ENCODE results near the gene SOBP. TPM values are rescaled to one million over a fixed set of nuclear protein-coding genes. Genes with fewer than 3 reads are reported as not detected.

Gene SOBP
- total RNA-seq, 4 donors from 2014 or later = 5.6 to 21.4 (median 18.1) TPM

GRCh38 chr6:107555449-107555848 is 65.5 kb downstream of the SOBP start:
- H3K36me3 ChIP-seq = no peaks in the 10 kb centered on the region
- H3K4me1 ChIP-seq = peaks cover 0 to 4% of the 10 kb centered on the region in 2 donors
- no peaks in the 10 kb centered on the region for H3K9me3 ChIP-seq
- intact Hi-C loops (cut with DNase I) = no loop called here
- 89 to 98% methylated on average over 7 of the region's 7 CpGs for WGBS, 2 donors
- no peak overlapping the region for H3K27ac ChIP-seq
- no peak overlapping the region for H3K4me3 ChIP-seq (replicated peaks in 1 of 3)
- TF ChIP-seq, protein P1, sequence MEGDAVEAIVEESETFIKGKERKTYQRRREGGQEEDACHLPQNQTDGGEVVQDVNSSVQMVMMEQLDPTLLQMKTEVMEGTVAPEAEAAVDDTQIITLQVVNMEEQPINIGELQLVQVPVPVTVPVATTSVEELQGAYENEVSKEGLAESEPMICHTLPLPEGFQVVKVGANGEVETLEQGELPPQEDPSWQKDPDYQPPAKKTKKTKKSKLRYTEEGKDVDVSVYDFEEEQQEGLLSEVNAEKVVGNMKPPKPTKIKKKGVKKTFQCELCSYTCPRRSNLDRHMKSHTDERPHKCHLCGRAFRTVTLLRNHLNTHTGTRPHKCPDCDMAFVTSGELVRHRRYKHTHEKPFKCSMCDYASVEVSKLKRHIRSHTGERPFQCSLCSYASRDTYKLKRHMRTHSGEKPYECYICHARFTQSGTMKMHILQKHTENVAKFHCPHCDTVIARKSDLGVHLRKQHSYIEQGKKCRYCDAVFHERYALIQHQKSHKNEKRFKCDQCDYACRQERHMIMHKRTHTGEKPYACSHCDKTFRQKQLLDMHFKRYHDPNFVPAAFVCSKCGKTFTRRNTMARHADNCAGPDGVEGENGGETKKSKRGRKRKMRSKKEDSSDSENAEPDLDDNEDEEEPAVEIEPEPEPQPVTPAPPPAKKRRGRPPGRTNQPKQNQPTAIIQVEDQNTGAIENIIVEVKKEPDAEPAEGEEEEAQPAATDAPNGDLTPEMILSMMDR (IDR thresholded peaks at IDR 0.05) = no peak
- DNase-seq = no peak
- no peaks in the 10 kb centered on the region for H3K27me3 ChIP-seq

DNA sequence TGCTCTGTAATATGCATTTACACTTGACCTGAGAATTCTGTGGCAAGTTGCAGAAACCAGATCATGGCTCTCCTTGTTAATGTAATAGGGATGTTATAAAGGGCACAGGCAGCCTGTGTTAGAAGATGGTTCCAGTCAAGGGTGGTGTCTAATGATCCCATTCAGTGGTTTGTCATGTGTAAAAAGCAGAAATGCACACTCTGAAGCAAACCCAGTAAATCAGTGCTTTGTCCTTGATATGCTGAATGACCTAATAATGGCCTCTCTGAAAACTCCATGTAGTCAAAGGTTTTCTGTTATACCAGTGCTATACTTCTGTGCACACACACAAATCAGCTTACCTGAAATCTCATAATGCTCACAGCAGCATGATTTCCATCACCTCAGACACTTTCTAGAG is 66.2 kb downstream of the SOBP start:
- no peak for DNase-seq
- Histone ChIP-seq H3K27me3 (no peaks in the 10 kb centered on the region), H3K4me1 (peaks cover 0 to 9% of the 10 kb centered on the region in 2 donors), H3K9me3 (no peaks in the 10 kb centered on the region), H3K36me3 (no peaks in the 10 kb centered on the region), H3K27ac (no peak overlapping the region), H3K4me3 (replicated peaks in 1 of 3) (no peak overlapping the region)
- intact Hi-C loops (cut with DNase I) = no loop called here
- no peak for TF ChIP-seq POLR2A (IDR thresholded peaks at IDR 0.05)
- TF ChIP-seq, protein P1 (IDR thresholded peaks at IDR 0.05) = no peak

- Histone ChIP-seq H3K4me3 (replicated peaks in 1 of 3) (no peak overlapping the region), H3K9me3 (no peaks in the 10 kb centered on the region), H3K36me3 (no peaks in the 10 kb centered on the region), H3K27me3 (no peaks in the 10 kb centered on the region), H3K4me1 (peaks cover 0 to 9% of the 10 kb centered on the region in 2 donors), H3K27ac (no peak overlapping the region)
- DNase-seq = no peak
- intact Hi-C loops (cut with DNase I) = no loop called here
- TF ChIP-seq, protein P1 (IDR thresholded peaks at IDR 0.05) = no peak
- no peak for TF ChIP-seq POLR2A (IDR thresholded peaks at IDR 0.05)
Measured at GRCh38 chr6:107557698-107558097, 67.8 kb downstream of the SOBP start.

- Histone ChIP-seq H3K27ac (peak overlapping the region in 1 of 3 donors; percentile 1), H3K9me3 (no peaks in the 10 kb centered on the region), H3K4me3 (replicated peaks in 1 of 3) (no peak overlapping the region), H3K4me1 (peaks cover 0 to 19% of the 10 kb centered on the region in 2 donors), H3K36me3 (no peaks in the 10 kb centered on the region), H3K27me3 (no peaks in the 10 kb centered on the region)
- TF ChIP-seq POLR2A (IDR thresholded peaks at IDR 0.05) = no peak
- TF ChIP-seq, protein P1 (IDR thresholded peaks at IDR 0.05) = no peak
- intact Hi-C loops (cut with DNase I) = no loop called here
- 63 to 73% methylated on average over 4 of the region's 4 CpGs for WGBS, 2 donors
- DNase-seq = no peak
Measured at GRCh38 chr6:107560657-107561056, 70.7 kb downstream of the SOBP start.

DNA sequence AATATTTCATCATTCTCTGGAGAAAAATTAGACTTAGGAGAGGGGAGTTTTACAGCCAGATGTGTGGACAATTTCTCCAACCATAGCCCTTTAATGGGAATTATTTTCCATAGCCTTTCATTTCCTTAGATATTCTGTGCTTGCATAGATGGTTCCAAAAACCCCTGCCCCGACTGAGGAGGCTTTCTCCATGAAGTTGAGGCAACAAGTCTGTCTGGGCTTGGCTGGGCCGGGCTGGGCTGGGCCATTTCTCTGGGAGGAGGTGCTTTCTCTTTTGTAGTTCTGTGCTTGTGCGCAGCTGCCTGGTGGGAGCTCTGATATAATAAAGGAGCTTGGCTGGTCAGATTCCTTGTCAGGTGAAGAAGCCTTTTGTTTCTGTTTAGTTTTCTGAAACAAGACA is 71.4 kb downstream of the SOBP start:
- peaks cover 0 to 15% of the 10 kb centered on the region in 2 donors for H3K4me1 ChIP-seq
- no peaks in the 10 kb centered on the region for H3K36me3 ChIP-seq
- peak in 1 of 2 donors; percentile 3 for DNase-seq
- H3K9me3 ChIP-seq = no peaks in the 10 kb centered on the region
- TF ChIP-seq, protein P1 (IDR thresholded peaks at IDR 0.05) = no peak
- no peak for TF ChIP-seq POLR2A (IDR thresholded peaks at IDR 0.05)
- intact Hi-C loops (cut with DNase I) = no loop called here
- 57 to 59% methylated on average over 3 of the region's 3 CpGs for WGBS, 2 donors
- no peaks in the 10 kb centered on the region for H3K27me3 ChIP-seq
- H3K27ac ChIP-seq = no peak overlapping the region
- H3K4me3 ChIP-seq (replicated peaks in 1 of 3) = no peak overlapping the region

Data from thyroid gland (tissue), 4 donors.